HepG2 (cell line): Measurements from ENCODE around the gene HELT. TPM values are rescaled to one million over a fixed set of nuclear protein-coding genes. Genes with fewer than 3 reads are reported as not detected.

Experiments
- ATAC-seq: fragments of 200-7000 bp; cut with Tn5 transposase; 3 replicates; pipeline ENCODE4 v1.9.1; 2020; ENCODE audit warnings: mild to moderate bottlenecking, moderate library complexity
- BruUV-seq: library from RNA; stranded (reverse); fragments of 400-500 nt; replicated peaks from 2 replicates; lab custom pipeline; 2021; lab: Mats Ljungman, UMichigan
- CTCF ChIA-PET: fragments of 300-600 bp; formaldehyde crosslinking; extraction: SDS; loops from one replicate; lab custom pipeline; 2021; ENCODE audit warnings: low total read pairs, inconsistent platforms, low intra/inter-chr PET ratio; lab: Yijun Ruan, JAX
- POLR2A ChIA-PET: fragments of 350-600 bp; sonication (Branson Sonifier 250); formaldehyde crosslinking; loops from one replicate; lab custom pipeline; 2020; ENCODE audit warnings: antibody characterized with exemption, inconsistent platforms; lab: Yijun Ruan, JAX
- DNase-seq: peaks from one replicate; pipeline ENCODE4 v3.0.0-alpha.2; 2015; ENCODE audit warnings: low spot score
- FAIRE-seq: peaks from 3 replicates; lab custom pipeline; 2011; peaks lifted over from hg19 to GRCh38; lab: Jason Lieb, UNC
- H2AFZ ChIP-seq: one replicate; pipeline ENCODE4 v1.6.1; 2011; ENCODE audit warnings: low read length, inconsistent platforms
- H3K27ac ChIP-seq: fragments of 300-600 bp; 3 replicates; pipeline ENCODE4 v1.8.0; 2011; ENCODE audit warnings: mixed run types, mild to moderate bottlenecking, mixed read lengths, low read length, inconsistent platforms; ENCODE audit not compliant: insufficient read depth; ENCODE audit errors: extremely low read length
- H3K27me3 ChIP-seq, 2 experiments: fragments of 200-600 bp in 1 of 2; 2 replicates in 1 of 2; 3 replicates in 1 of 2; pipeline versions ENCODE4 v1.6.0 to v1.8.0; 2011; ENCODE audit warnings: low read length in 2 of 2, mild to moderate bottlenecking in 2 of 2, moderate library complexity in 2 of 2, inconsistent platforms in 1 of 2; ENCODE audit not compliant: insufficient read depth in 2 of 2, control insufficient read depth in 1 of 2
- H3K36me3 ChIP-seq, 2 experiments: fragments of 200-600 bp in 1 of 2; replicated peaks in 1 of 2; 2 replicates in 1 of 2; 3 replicates in 1 of 2; pipeline versions ENCODE4 v1.5.1 to v1.8.0; 2011; ENCODE audit warnings: low read length in 2 of 2, inconsistent platforms in 1 of 2; ENCODE audit not compliant: insufficient read depth in 2 of 2, control insufficient read depth in 1 of 2
- H3K4me1 ChIP-seq: 2 replicates; pipeline ENCODE4 v1.5.1; 2012; ENCODE audit warnings: low read length, inconsistent platforms; ENCODE audit not compliant: insufficient read depth
- H3K4me2 ChIP-seq: 2 replicates; pipeline ENCODE4 v1.6.0; 2011; ENCODE audit warnings: low read depth, low read length, inconsistent platforms
- H3K4me3 ChIP-seq, 3 experiments: fragments of 200-600 bp in 1 of 3; sonication (generic), shearing (Covaris generic) in 1 of 3; replicated peaks in 1 of 3; 2 replicates each; pipeline ENCODE4 v1.5.1; 2011 to 2016; ENCODE audit warnings: low read length in 3 of 3, inconsistent platforms in 2 of 3, low read depth in 2 of 3, mild to moderate bottlenecking in 2 of 3, control low read depth in 1 of 3, mixed read lengths in 1 of 3; ENCODE audit not compliant: insufficient read depth in 1 of 3
- H3K79me2 ChIP-seq: one replicate; pipeline ENCODE4 v1.6.1; 2011; ENCODE audit warnings: low read length, inconsistent platforms; ENCODE audit not compliant: insufficient read depth
- H3K9ac ChIP-seq: 2 replicates; pipeline ENCODE4 v1.6.0; 2011; ENCODE audit warnings: mild to moderate bottlenecking, low read depth, low read length, inconsistent platforms; ENCODE audit not compliant: insufficient read depth
- H3K9me3 ChIP-seq: 2 replicates; pipeline ENCODE4 v1.5.1; 2012; ENCODE audit warnings: mild to moderate bottlenecking, low read length
- H4K20me1 ChIP-seq: 2 replicates; pipeline ENCODE4 v1.6.0; 2011; ENCODE audit warnings: inconsistent platforms, mild to moderate bottlenecking, low read length, moderate library complexity; ENCODE audit not compliant: insufficient read depth
- MED13 ChIP-seq: sonication (generic); formaldehyde crosslinking; IDR thresholded peaks from 2 replicates; pipeline ENCODE4 v1.5.0; 2020; ENCODE audit warnings: missing genetic modification reagents
- ZKSCAN8 ChIP-seq: IDR thresholded peaks from 2 replicates; pipeline ENCODE4 v1.6.1; 2016; ENCODE audit warnings: borderline replicate concordance, missing genetic modification reagents, missing compliant biosample characterization
- ZNF263 ChIP-seq: sonication (generic); formaldehyde crosslinking; IDR thresholded peaks from 2 replicates; pipeline ENCODE4 v1.4.0; 2020; ENCODE audit warnings: missing genetic modification reagents
- ZNF775 ChIP-seq: sonication (generic); formaldehyde crosslinking; IDR thresholded peaks from 2 replicates; pipeline ENCODE4 v1.4.0; 2020; ENCODE audit warnings: missing genetic modification reagents, mild to moderate bottlenecking, moderate library complexity, borderline replicate concordance
- WGBS: methylation state at CpG from one replicate; pipeline ENCODE4 v1.1.6; 2017; ENCODE audit warnings: low lambda C conversion rate; 5-methylcytosine and 5-hydroxymethylcytosine counted together
- in situ Hi-C: cut with HindIII; loops from 2 replicates; pipeline ENCODE4 v1.10.0; 2017; ENCODE audit warnings: low pct_unique_long_range_greater_than_20kb; ENCODE audit not compliant: extremely low pct_ligation_motif_present
- intact Hi-C: fragments of 100-400 bp; cut with micrococcal nuclease; formaldehyde crosslinking; loops from one replicate; pipeline ENCODE4 v1.10.0; 2022; ENCODE audit not compliant: unreplicated experiment
- polyA plus RNA-seq, 8 experiments: library from polyadenylated mRNA; depleted of rRNA in 3 of 8; stranded (reverse) in 7 of 8; unstranded in 1 of 8; fragments of >200 nt; fragmentation: Illumina TruSeq in 4 of 8; extraction: Trizol in 4 of 8; gene quantifications; 2 replicates each; pipeline versions ENCODE4 v1.2.1 to v1.2.3, GENCODE V29; 2011 to 2016; ENCODE audit warnings: low read depth in 4 of 8, missing spikeins in 1 of 8, mixed read lengths in 1 of 8; ENCODE audit not compliant: insufficient read depth in 1 of 8
- total RNA-seq, 5 experiments: library from RNA; depleted of rRNA; stranded (reverse); fragments of >200 nt; fragmentation: Illumina TruSeq; extraction: Trizol; gene quantifications; 2 replicates each; pipeline ENCODE4 v1.2.3, GENCODE V29; 2016; ENCODE audit warnings: low read depth in 1 of 5
- TF ChIP-seq, protein P1 (sequence below): sonication (generic); formaldehyde crosslinking; IDR thresholded peaks from 2 replicates; pipeline ENCODE4 v1.5.0; 2020; ENCODE audit warnings: mild to moderate bottlenecking, missing genetic modification reagents, moderate library complexity

Gene HELT
- total and polyA plus RNA-seq, 2 of the 13 experiments (the other 11 are each of a cell fraction or from before 2014, with no cell fraction given): not detected

DNA sequence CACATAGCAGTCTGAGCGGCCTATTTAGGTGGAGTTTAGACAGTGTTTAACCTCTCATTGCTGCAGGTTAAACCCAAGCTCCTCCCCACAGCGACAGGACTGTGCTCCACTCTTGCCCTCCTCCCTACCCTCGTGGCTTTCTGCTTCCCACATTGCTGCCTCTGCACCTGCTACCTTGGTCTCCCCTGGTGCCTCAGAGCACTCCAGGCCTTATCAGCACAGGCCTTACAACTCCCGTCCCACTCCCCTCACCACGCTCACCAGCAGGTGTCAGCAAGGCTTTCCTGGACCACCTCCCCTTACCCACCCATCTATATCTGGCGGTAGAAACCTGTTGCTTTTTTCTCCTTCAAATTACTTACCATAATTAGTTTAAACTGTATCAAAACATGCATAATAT is 18.6 kb downstream of the HELT start:
- H3K27ac ChIP-seq: no peak overlapping the region
- in situ Hi-C loops: loop anchor here (5.0 to 25.0 kb wide), 2 partner anchors 100 to 1000 kb away; no protein-coding TSS in a partner anchor
- 0 out of 2 replicates have a peak, but pooled peaks cover 6% of the 10 kb centered on the region for H3K4me1 ChIP-seq
- H2AFZ ChIP-seq: no peak overlapping the region
- POLR2A ChIA-PET: no interaction called here
- H4K20me1 ChIP-seq: no peaks in the 10 kb centered on the region
- H3K79me2 ChIP-seq: no peaks in the 10 kb centered on the region
- no peaks in the 10 kb centered on the region for H3K36me3 ChIP-seq
- H3K9me3 ChIP-seq: peaks cover 8% of the 10 kb centered on the region; the same call in 1 of the 2 replicates
- 37% methylated on average over 6 of the region's 6 CpGs for WGBS
- ATAC-seq (no peak), DNase-seq (no peak)
- no peak overlapping the region for H3K4me2 ChIP-seq
- BruUV-seq: no TSS peak
- H3K9ac ChIP-seq: no peak overlapping the region
- TF ChIP-seq ZNF775 (CRISPR knock-in tag) (no peak), ZKSCAN8 (CRISPR knock-in tag) (no peak), MED13 (CRISPR knock-in tag) (no peak), ZNF263 (CRISPR knock-in tag) (0 out of 2 replicates have a peak, but pooled peaks have one; percentile 18)
- TF ChIP-seq, protein P1, sequence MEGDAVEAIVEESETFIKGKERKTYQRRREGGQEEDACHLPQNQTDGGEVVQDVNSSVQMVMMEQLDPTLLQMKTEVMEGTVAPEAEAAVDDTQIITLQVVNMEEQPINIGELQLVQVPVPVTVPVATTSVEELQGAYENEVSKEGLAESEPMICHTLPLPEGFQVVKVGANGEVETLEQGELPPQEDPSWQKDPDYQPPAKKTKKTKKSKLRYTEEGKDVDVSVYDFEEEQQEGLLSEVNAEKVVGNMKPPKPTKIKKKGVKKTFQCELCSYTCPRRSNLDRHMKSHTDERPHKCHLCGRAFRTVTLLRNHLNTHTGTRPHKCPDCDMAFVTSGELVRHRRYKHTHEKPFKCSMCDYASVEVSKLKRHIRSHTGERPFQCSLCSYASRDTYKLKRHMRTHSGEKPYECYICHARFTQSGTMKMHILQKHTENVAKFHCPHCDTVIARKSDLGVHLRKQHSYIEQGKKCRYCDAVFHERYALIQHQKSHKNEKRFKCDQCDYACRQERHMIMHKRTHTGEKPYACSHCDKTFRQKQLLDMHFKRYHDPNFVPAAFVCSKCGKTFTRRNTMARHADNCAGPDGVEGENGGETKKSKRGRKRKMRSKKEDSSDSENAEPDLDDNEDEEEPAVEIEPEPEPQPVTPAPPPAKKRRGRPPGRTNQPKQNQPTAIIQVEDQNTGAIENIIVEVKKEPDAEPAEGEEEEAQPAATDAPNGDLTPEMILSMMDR (CRISPR knock-in tag): peak; percentile 33; the same call in 1 of the 2 replicates
- TF ChIP-seq, all 625 proteins: peak for 2
- no peak for FAIRE-seq
- H3K4me3 ChIP-seq: no peak overlapping the region
- intact Hi-C loops: no loop called here
- H3K27me3 ChIP-seq: peaks cover 1 to 4% of the 10 kb centered on the region in 2 experiments; a peak in 2 of 5 replicates
- CTCF ChIA-PET: no interaction called here
